ENCODE results near the gene CMSS1.
"Not testable (repeated sequence)": the region's sequence is repeated elsewhere in the genome, so short reads cannot be mapped to it uniquely, and the experiment has no call there.

CMSS1 gene

GRCh38 chr3:99818818-99819217 is 1.2 kb downstream of the CMSS1 start:
- no peak for DNase-seq

GRCh38 chr3:99823723-99824711 is 6.4 kb downstream of the CMSS1 start:
- no peak for DNase-seq

DNA sequence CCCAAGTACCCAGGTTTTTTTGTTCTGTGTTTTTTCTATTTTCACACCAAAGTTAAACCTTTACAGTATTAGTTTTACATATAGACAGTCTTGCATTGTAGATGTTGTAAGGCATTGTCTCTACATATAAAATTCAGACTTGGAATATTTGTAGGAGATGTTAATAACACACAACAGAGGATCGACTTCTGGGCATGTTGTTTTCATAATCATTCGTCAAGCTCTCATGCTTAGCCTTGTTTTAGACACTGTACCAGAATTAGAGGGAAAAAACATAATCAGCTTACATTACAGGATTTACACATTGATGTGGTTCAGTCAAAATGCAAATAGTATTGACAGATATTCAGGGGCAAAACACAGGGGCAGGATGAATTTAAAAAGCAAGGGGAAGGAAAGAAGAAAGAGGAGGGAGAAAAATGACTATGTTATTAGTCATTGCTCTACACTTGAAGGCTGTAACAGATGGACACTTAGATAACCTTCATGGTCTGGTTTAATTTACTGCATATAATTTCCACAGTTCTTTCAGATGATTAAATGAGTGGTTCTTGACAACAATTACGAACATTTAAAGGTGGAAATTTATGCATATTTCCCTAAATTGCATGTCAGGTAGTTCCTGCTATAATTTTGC is 7.5 kb downstream of the CMSS1 start:
- no peak for DNase-seq

- no peak for DNase-seq
These were observed 12.2 kb downstream of the CMSS1 start for GRCh38 chr3:99829844-99830243.

GRCh38 chr3:99833617-99834205 is 16.0 kb downstream of the CMSS1 start:
- DNase-seq = no peak

DNA sequence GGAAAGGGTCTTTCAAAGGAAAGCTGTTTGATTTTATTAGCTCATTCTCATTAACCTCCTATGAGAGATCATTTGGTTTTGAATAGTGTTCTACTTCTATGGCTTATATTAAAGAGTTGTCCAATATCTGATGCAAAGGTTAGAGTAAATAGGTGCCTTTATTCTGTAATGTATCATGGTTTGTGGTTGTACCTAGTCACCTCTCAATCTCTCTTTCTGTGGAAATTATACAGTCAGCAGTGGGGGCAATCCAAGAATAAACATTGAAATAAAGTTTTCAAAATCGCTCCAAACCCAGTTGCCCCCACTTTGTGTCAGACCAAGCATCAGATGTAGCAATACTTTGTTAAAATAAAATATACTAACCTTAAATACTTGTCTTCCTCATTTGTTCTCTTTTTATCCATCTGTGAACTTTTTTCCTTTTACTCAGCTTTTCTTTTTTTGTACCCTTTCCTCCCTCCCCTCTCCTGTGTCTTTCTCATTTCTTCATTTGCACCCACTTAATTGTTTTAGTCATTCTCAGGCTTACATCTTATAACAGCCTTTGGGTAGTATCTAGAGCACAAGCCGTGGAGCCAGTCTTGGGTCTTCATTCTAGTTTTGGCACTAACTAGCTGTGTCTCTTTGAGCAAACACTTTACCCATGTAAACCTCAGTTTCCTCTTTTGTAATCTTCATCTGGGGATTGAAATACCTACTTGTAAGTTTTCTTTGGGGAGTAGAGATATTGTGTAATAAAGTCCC is 16.7 kb downstream of the CMSS1 start:
- no peak for DNase-seq

GRCh38 chr3:99836681-99837080 is 19.0 kb downstream of the CMSS1 start:
- DNase-seq = no peak

DNA sequence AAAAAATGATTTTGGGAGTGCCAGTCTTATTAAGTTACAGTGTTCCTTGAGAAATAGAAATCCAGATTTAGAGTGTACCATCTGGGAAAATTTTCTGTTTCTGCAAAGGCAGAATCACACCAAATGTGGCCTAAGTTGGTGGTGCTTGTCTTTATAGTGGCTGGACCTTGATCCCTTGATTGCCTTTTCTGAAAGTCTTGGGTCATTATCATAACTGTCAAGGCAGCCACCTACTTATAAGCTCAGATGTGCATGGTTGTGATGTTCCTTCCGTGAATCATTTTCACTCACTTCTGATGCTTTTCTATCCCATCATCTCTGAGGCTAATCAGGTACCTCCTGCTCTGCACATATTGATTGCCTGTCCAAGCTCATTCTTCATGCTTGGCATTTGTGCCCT is 20.1 kb downstream of the CMSS1 start:
- DNase-seq = no peak

GRCh38 chr3:99838755-99839154 is 21.1 kb downstream of the CMSS1 start:
- DNase-seq = no peak

DNA sequence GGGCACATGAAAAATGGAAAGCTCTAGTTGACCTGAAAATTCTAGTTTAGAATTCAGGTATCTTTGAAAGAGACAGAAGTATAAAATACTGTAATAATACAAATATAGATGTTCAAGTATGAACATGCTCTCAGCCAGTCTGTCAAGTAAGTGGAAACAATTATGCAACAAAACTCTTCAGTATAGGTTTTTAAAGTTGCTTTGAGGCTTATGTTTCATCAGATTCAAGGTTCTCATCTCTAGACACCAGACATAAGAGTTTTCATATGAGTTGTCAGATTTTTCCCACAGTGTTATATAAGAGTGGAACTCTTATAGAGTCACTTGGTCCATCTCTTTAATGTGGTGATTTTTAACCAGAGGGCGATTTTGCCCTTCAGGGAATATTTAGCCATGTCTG is 22.0 kb downstream of the CMSS1 start:
- no peak for DNase-seq

DNA sequence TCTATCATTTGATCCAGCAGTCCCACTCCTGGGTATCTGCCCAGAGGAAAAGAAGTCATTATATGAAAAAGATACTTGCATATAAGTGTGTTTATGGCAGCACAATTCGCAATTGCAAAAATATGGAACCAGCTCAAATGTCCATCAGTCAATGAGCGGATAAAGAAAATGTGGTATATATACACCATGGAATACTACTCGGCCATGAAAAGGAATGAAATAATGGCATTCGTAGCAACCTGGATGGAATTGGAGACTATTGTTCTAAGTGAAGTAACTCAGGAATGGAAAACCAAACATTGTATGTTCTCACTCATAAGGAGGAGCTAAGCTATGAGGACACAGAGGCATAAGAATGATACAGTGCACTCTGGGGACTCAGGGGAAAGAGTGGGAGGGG is 24.3 kb downstream of the CMSS1 start:
- DNase-seq = not testable (repeated sequence)

DNA sequence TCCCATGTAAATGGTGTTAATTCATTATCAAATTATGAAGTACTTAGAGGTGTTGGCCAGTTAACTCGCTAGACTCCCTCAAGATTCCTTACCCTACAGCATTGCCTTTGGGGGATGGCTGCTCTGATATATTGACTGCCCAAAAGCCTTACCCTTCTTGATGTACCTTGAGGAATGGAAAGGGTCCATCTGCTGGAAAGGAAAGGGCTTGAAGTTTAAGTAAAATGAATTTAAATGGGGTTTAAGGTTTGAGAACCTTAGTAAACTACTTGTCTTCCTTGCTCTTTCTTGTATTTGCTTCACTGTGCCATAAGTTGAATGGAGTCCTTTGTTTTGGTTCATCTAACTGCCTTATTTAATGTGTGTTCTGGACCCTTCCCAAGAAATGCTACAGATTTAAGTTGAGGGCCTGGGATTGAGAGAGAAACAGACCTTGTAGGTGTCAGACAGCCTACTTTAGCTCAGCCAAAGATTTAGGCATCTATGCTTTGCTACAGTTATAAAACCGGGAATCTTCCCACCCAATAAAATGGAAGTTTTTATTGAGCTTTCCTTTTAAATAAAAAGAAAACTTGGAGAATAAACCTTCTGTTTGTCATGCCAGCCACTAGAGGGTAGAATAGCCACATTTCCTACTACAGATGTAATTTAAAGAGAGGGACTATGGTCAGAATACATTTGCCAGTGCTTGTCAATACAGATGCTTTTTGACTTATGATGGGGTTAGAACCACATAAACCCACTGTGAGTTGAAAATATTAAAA is 25.3 kb downstream of the CMSS1 start:
- peak in 1 of 5 donors; percentile 28 for DNase-seq

- DNase-seq = no peak
These were observed 26.1 kb downstream of the CMSS1 start for GRCh38 chr3:99843590-99844258.

DNA sequence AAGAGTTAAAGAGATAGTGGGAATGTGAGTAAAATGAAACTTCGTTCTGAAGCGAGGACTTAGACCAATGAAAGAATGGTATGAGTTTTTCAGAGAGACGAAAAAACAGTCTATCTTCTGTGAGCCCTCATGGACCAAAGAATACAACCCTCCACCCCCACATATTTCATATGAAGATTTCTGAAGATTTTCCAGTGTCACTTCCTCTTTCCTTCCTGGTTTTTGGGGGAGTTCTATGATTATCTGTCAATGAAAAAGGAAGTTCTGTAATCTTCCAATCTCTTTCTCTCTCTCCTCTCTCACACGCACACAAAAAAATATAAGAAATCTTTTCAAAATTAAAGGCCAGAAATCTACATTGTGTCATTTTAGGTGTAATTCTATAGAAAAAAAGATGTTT is 27.7 kb downstream of the CMSS1 start:
- no peak for DNase-seq

- DNase-seq = no peak
These were observed 28.3 kb downstream of the CMSS1 start for GRCh38 chr3:99845999-99846398.

DNA sequence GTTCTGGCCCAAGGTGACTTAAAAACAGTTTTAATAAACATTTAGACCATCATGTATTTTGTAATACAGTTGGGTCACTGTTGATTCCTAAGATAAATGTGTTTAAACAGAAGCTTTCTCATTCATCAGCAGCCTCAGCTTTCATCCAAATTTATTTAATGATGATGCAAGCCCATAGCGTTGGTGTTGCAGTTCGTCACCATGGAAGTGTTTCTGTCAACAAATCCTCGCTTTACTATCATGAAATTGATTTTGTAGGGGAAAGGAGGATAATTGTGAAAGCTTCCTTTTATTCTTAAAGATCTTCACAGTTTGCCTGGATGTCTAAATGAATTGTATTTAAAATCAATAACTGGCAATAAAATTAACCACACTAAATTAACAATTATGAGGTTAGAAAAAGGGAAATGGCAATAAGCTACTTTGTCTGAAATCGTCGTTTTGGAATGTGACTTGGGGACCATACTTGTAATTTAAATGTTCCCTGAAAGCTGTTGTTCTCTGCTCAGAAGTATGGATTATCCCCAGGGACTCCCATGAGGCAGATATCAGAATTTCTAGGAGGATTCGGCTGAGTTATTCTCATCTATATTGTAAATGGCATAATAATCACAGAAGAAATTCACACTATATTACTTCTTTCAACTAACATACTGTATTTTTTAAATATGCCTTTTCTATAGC is 29.0 kb downstream of the CMSS1 start:
- no peak for DNase-seq

DNA sequence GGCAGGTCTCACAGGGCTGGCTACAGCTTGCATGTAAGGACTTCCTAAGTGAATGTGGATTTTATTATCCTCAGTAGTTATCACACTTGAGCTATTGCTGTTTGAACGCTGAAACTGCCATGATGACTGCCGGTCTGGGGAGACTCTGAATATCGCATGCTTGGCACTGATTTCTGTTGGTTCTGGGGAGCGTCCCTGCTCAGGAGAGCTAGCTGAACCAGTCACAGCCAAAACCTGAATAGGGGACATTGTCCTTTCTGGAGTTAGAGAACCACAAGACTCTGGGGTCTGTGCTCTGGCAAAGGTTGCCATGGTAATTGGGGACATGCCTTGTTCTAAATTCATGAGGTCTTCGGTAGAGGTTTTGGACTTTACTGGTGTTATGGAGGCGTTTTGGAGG is 30.8 kb downstream of the CMSS1 start:
- no peak for DNase-seq

DNA sequence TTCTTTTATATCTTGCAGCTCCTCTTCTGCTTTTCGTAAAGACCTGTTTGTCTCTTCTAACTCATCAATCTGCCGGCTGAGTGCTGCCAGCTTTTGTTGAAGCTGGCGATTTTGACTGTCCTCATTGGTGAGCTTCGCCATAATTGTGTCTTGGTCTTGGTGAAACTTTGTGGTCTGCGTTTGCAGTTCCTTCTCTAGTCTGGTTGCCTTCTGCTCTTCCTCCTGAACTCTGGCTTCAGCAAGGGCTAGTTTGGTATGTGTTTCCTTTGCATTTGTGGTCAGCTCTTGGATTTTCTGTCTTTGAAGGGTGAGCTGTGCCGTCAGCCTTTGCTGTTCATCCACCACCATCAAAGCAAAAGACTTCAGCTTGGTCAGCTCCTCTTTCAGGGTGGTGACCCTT is 32.9 kb downstream of the CMSS1 start:
- DNase-seq = no peak

- DNase-seq = no peak
These were observed 34.3 kb downstream of the CMSS1 start for GRCh38 chr3:99851955-99852354.

DNA sequence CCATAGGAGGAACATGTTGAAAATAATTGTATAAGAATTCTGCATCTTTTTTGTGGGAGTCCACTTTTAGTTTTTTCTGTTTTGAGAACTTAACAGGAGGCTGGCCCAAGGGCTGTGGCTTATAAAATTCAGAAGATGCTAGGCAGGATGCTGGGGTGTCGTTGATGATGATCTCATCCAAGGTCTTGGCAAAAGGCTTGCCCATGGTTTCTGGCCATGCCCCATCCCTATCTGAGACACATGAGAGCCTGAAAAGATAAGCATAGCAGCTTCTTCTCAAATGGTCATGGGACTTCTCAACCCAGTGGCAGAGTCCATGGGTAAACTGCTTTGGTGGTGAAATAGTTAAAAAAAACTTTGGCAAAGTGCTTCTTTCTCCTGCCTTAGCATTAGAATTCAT is 35.2 kb downstream of the CMSS1 start:
- DNase-seq = no peak

- DNase-seq = no peak
These were observed 37.2 kb downstream of the CMSS1 start for GRCh38 chr3:99854756-99855298.
